ENCODE measurements around the gene CCDC87.

DNA sequence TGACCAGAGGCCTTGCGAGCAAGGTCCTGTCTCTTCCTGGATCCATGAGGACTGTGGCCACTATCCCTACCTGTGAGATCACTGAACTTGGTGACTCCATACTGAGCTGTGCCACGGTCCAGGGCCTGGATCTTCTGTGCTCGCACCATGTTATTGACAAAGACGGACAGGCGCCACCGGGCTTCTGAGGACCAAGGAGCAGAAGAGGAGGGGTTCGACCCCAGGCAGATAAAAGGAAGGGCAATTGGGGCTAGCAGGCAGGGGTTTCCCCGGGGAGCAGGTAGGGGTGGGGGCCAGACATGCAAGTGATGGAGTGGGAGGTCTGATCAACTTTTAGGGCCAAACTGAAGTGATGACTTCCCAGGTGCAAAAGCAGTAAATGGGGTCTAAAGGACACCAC lies 26.6 kb downstream of the CCDC87 start:
- TF ChIP-seq, protein P1, sequence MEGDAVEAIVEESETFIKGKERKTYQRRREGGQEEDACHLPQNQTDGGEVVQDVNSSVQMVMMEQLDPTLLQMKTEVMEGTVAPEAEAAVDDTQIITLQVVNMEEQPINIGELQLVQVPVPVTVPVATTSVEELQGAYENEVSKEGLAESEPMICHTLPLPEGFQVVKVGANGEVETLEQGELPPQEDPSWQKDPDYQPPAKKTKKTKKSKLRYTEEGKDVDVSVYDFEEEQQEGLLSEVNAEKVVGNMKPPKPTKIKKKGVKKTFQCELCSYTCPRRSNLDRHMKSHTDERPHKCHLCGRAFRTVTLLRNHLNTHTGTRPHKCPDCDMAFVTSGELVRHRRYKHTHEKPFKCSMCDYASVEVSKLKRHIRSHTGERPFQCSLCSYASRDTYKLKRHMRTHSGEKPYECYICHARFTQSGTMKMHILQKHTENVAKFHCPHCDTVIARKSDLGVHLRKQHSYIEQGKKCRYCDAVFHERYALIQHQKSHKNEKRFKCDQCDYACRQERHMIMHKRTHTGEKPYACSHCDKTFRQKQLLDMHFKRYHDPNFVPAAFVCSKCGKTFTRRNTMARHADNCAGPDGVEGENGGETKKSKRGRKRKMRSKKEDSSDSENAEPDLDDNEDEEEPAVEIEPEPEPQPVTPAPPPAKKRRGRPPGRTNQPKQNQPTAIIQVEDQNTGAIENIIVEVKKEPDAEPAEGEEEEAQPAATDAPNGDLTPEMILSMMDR (IDR thresholded peaks at IDR 0.05; ENCODE audit: low read depth, low read length): no peak
- no peak for TF ChIP-seq EZH2phosphoT487 (IDR thresholded peaks at IDR 0.05; ENCODE audit: low read depth)

Data from OCI-LY3 (cell line).